Liver (tissue), 3 donors: Measurements from ENCODE around the gene SCLT1.

Source experiments
- EGR1 ChIP-seq, 2 donors: IDR thresholded peaks; 2 replicates each; pipeline ENCODE4 v1.6.1; 2016 to 2018; ENCODE audit warnings: antibody characterized with exemption in 2 of 2, low read depth in 2 of 2
- FOXA1 ChIP-seq: IDR thresholded peaks from 2 replicates; pipeline ENCODE4 v1.6.1; 2016; ENCODE audit warnings: antibody characterized with exemption
- JUND ChIP-seq, 2 donors: IDR thresholded peaks; 2 replicates each; pipeline ENCODE4 v1.6.1; 2016; ENCODE audit warnings: antibody characterized with exemption in 2 of 2
- RAD21 ChIP-seq, 2 donors: IDR thresholded peaks; 2 replicates each; pipeline ENCODE4 v1.6.1; 2016; ENCODE audit warnings: antibody characterized with exemption in 2 of 2, mild to moderate bottlenecking in 2 of 2
- RXRA ChIP-seq, 2 donors: IDR thresholded peaks; 2 replicates each; pipeline ENCODE4 v1.6.1; 2017 to 2018; ENCODE audit warnings: antibody characterized with exemption in 2 of 2, mild to moderate bottlenecking in 1 of 2
- SP1 ChIP-seq: IDR thresholded peaks from 2 replicates; pipeline ENCODE4 v1.6.1; 2018; ENCODE audit warnings: antibody characterized with exemption, mild to moderate bottlenecking
- TAF1 ChIP-seq: conservative IDR thresholded peaks from 2 replicates; pipeline ENCODE4 v1.6.1; 2016; ENCODE audit warnings: antibody characterized with exemption, mild to moderate bottlenecking
- YY1 ChIP-seq: IDR thresholded peaks from 2 replicates; pipeline ENCODE4 v1.6.1; 2016; ENCODE audit warnings: antibody characterized with exemption, mild to moderate bottlenecking
- TF ChIP-seq, protein P1 (sequence below): fragments of 150-350 bp; IDR thresholded peaks from 2 replicates; pipeline ENCODE4 v1.5.1; 2017; ENCODE audit warnings: improper control_type of control experiment, low read depth, low read length; ENCODE audit not compliant: missing input control
- TF ChIP-seq, protein P2 (sequence below): IDR thresholded peaks from 2 replicates; pipeline ENCODE4 v1.6.1; 2016; ENCODE audit warnings: antibody characterized with exemption
- TF ChIP-seq, protein P3 (sequence below): IDR thresholded peaks from 2 replicates; pipeline ENCODE4 v1.6.1; 2016; ENCODE audit warnings: antibody characterized with exemption
- donor health status: healthy.
- donor health status: healthy.

DNA sequence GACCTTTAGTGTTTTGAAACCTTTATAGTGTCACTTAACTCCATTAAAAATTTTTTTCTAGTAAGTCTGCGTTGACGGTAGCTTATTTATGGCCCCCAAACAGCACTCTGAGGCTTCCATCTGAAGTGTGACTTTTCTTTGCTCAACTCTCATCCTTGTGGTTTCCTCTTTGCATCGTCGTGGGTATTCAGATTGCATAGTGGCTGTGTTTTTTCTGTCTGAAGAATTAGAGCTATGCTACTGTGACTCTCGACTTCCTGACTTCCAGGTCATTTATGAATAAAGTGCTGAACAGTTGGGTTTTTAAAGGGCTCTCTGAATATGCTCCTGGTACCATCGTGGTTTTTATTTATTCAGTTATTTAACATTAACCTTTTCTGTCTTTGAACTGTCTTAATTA is 238.9 kb downstream of the SCLT1 start:
- TF ChIP-seq RXRA (IDR thresholded peaks at IDR 0.05) (no peak), TAF1 (no peak), JUND (IDR thresholded peaks at IDR 0.05) (no peak), YY1 (no peak), RAD21 (IDR thresholded peaks at IDR 0.05) (no peak), FOXA1 (no peak), EGR1 (IDR thresholded peaks at IDR 0.05; ENCODE audit: low read depth in 2 of 2) (no peak), SP1 (no peak)
- TF ChIP-seq, protein P1, sequence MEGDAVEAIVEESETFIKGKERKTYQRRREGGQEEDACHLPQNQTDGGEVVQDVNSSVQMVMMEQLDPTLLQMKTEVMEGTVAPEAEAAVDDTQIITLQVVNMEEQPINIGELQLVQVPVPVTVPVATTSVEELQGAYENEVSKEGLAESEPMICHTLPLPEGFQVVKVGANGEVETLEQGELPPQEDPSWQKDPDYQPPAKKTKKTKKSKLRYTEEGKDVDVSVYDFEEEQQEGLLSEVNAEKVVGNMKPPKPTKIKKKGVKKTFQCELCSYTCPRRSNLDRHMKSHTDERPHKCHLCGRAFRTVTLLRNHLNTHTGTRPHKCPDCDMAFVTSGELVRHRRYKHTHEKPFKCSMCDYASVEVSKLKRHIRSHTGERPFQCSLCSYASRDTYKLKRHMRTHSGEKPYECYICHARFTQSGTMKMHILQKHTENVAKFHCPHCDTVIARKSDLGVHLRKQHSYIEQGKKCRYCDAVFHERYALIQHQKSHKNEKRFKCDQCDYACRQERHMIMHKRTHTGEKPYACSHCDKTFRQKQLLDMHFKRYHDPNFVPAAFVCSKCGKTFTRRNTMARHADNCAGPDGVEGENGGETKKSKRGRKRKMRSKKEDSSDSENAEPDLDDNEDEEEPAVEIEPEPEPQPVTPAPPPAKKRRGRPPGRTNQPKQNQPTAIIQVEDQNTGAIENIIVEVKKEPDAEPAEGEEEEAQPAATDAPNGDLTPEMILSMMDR: no peak
- TF ChIP-seq, protein P2, sequence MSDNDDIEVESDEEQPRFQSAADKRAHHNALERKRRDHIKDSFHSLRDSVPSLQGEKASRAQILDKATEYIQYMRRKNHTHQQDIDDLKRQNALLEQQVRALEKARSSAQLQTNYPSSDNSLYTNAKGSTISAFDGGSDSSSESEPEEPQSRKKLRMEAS: no peak
- TF ChIP-seq, protein P3, sequence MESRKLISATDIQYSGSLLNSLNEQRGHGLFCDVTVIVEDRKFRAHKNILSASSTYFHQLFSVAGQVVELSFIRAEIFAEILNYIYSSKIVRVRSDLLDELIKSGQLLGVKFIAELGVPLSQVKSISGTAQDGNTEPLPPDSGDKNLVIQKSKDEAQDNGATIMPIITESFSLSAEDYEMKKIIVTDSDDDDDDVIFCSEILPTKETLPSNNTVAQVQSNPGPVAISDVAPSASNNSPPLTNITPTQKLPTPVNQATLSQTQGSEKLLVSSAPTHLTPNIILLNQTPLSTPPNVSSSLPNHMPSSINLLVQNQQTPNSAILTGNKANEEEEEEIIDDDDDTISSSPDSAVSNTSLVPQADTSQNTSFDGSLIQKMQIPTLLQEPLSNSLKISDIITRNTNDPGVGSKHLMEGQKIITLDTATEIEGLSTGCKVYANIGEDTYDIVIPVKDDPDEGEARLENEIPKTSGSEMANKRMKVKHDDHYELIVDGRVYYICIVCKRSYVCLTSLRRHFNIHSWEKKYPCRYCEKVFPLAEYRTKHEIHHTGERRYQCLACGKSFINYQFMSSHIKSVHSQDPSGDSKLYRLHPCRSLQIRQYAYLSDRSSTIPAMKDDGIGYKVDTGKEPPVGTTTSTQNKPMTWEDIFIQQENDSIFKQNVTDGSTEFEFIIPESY: no peak
